ENCODE results near the gene ERG.

DNA sequence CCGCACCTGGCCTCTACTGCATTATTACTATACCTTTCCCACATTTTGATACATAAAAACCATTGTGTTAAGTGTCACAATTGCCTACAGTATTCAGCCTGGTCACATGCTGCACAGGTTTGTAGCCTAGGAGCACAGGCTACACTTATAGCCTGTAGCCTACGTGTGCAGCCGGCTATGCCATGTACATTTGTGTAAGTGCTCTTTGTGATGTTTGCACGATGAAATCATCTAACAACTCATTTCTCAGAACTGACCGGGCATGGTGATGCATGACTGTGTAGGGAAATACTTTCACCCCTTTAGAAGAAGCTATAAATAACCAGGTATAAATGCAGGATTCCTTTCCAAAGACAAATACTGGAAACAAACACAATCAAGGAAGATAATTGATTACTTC lies 12.1 kb downstream of the ERG start:
- TF ChIP-seq, protein P1, sequence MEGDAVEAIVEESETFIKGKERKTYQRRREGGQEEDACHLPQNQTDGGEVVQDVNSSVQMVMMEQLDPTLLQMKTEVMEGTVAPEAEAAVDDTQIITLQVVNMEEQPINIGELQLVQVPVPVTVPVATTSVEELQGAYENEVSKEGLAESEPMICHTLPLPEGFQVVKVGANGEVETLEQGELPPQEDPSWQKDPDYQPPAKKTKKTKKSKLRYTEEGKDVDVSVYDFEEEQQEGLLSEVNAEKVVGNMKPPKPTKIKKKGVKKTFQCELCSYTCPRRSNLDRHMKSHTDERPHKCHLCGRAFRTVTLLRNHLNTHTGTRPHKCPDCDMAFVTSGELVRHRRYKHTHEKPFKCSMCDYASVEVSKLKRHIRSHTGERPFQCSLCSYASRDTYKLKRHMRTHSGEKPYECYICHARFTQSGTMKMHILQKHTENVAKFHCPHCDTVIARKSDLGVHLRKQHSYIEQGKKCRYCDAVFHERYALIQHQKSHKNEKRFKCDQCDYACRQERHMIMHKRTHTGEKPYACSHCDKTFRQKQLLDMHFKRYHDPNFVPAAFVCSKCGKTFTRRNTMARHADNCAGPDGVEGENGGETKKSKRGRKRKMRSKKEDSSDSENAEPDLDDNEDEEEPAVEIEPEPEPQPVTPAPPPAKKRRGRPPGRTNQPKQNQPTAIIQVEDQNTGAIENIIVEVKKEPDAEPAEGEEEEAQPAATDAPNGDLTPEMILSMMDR (IDR thresholded peaks at IDR 0.05; ENCODE audit: control extremely low read depth in 1 of 3, insufficient read depth in 1 of 3, low read depth in 1 of 3, low read length in 3 of 3) = no peak
- TF ChIP-seq POLR2AphosphoS5 (IDR thresholded peaks at IDR 0.05; ENCODE audit: low read depth, low read length) (no peak), RFX5 (IDR thresholded peaks at IDR 0.05; ENCODE audit: borderline replicate concordance, low read depth, low read length) (no peak), POLR2A (IDR thresholded peaks at IDR 0.05; ENCODE audit: control extremely low read depth in 1 of 2, low read depth in 2 of 2, low read length in 2 of 2) (no peak), TEAD4 (IDR thresholded peaks at IDR 0.05; ENCODE audit: low read depth, low read length) (no peak), RXRA (IDR thresholded peaks at IDR 0.05; ENCODE audit: insufficient read depth, low read depth, low read length) (no peak), EZH2 (IDR thresholded peaks at IDR 0.05; ENCODE audit: low read depth, low read length, severe bottlenecking) (no peak), HDAC6 (IDR thresholded peaks at IDR 0.05; ENCODE audit: low read depth, low read length) (no peak), CTBP2 (IDR thresholded peaks at IDR 0.05; ENCODE audit: borderline replicate concordance, insufficient read depth, insufficient read length, low read length) (no peak), SP2 (IDR thresholded peaks at IDR 0.05; ENCODE audit: low read length) (no peak), YY1 (IDR thresholded peaks at IDR 0.05; ENCODE audit: low read depth, low read length) (no peak), GABPA (IDR thresholded peaks at IDR 0.05; ENCODE audit: borderline replicate concordance, insufficient read depth, low read length) (no peak), CHD1 (IDR thresholded peaks at IDR 0.05; ENCODE audit: low read depth, low read length) (no peak), SRF (IDR thresholded peaks at IDR 0.05; ENCODE audit: low read depth, low read length) (no peak)

Data from H1 (cell line).